Measurements from ENCODE around the gene NOCT.

Gene NOCT

GRCh38 chr4:138978028-138978585 lies 37.5 kb upstream of the NOCT start:
- CTCF ChIA-PET = interaction anchor here (1.0 kb wide), 1 partner anchor 52 kb away, joined by 3 read pairs; no protein-coding TSS in a partner anchor
- no peak for TF ChIP-seq CTCF (IDR thresholded peaks at IDR 0.05; ENCODE audit: control extremely low read depth, extremely low read depth, low read depth, missing control alignments)
- POLR2A ChIA-PET = no interaction called here
- DNase-seq (ENCODE audit: extremely low spot score) = no peak

- ChIA-PET POLR2A (no interaction called here), CTCF (interaction anchor here (1.0 to 1.6 kb wide), 3 partner anchors 31 to 52 kb away, joined by 3 to 4 read pairs (median 3); no protein-coding TSS in a partner anchor)
- DNase-seq (ENCODE audit: extremely low spot score) = no peak
Observed at GRCh38 chr4:138978600-138978999, 37.0 kb upstream of the NOCT start.

GRCh38 chr4:138979742-138980141 lies 35.8 kb upstream of the NOCT start:
- TF ChIP-seq CTCF (IDR thresholded peaks at IDR 0.05; ENCODE audit: control extremely low read depth, extremely low read depth, low read depth, missing control alignments) = no peak
- ChIA-PET CTCF (interaction anchor here (1.0 to 1.6 kb wide), 3 partner anchors 29 to 42 kb away, joined by 3 to 4 read pairs (median 3); no protein-coding TSS in a partner anchor), POLR2A (no interaction called here)
- DNase-seq (ENCODE audit: extremely low spot score) = no peak

More at GRCh38 chr4:138978600-138978999, 37.0 kb upstream of the NOCT start:
- no peak for TF ChIP-seq CTCF (IDR thresholded peaks at IDR 0.05; ENCODE audit: control extremely low read depth, extremely low read depth, low read depth, missing control alignments)

GRCh38 chr4:138981930-138982390 lies 33.6 kb upstream of the NOCT start:
- no peak for DNase-seq (ENCODE audit: extremely low spot score)
- ChIA-PET CTCF (no interaction called here), POLR2A (no interaction called here)

GRCh38 chr4:138982754-138983153 lies 32.8 kb upstream of the NOCT start:
- DNase-seq (ENCODE audit: extremely low spot score) = no peak
- CTCF ChIA-PET = no interaction called here
- TF ChIP-seq CTCF (IDR thresholded peaks at IDR 0.05; ENCODE audit: control extremely low read depth, extremely low read depth, low read depth, missing control alignments) = no peak
- POLR2A ChIA-PET = no interaction called here

More at GRCh38 chr4:138981930-138982390, 33.6 kb upstream of the NOCT start:
- TF ChIP-seq CTCF (IDR thresholded peaks at IDR 0.05; ENCODE audit: control extremely low read depth, extremely low read depth, low read depth, missing control alignments) = no peak

- ChIA-PET CTCF (no interaction called here), POLR2A (no interaction called here)
- TF ChIP-seq CTCF (IDR thresholded peaks at IDR 0.05; ENCODE audit: control extremely low read depth, extremely low read depth, low read depth, missing control alignments) = no peak
- no peak for DNase-seq (ENCODE audit: extremely low spot score)
Observed at GRCh38 chr4:138983690-138984089, 31.9 kb upstream of the NOCT start.
